ENCODE measurements around the gene CS.

GRCh38 chr12:56288705-56289387 is 11.3 kb downstream of the CS start:
- TF ChIP-seq CTCF (IDR thresholded peaks at IDR 0.05) (no peak), GABPA (IDR thresholded peaks at IDR 0.05; ENCODE audit: low read depth) (no peak), SMC3 (IDR thresholded peaks at IDR 0.05; ENCODE audit: low read depth, low read length) (no peak), MAX (IDR thresholded peaks at IDR 0.05; ENCODE audit: low read depth) (no peak)

Measured in SK-N-SH (cell line).